Frontal cortex (tissue), 4 donors: Measurements from ENCODE around the gene SELENOH. TPM values are rescaled to one million over a fixed set of nuclear protein-coding genes. Genes with fewer than 3 reads are reported as not detected.

Experiments
- DNase-seq, 2 donors: peaks; one replicate each; pipeline ENCODE4 v3.0.0; 2012; ENCODE audit warnings: low spot score in 2 of 2
- FAIRE-seq: peaks from 2 replicates; lab custom pipeline; 2012; peaks lifted over from hg19 to GRCh38; lab: Jason Lieb, UNC
- total RNA-seq: library from RNA; depleted of rRNA; stranded (reverse); fragments of >200 nt; gene quantifications from one replicate; pipeline ENCODE4 v1.2.3, GENCODE V29; 2014
- donor health status: control.
- donor health status: control.
- donor health status: control.

SELENOH gene
- total RNA-seq, 1 donor from 2014 or later, result 48.9 TPM

DNA sequence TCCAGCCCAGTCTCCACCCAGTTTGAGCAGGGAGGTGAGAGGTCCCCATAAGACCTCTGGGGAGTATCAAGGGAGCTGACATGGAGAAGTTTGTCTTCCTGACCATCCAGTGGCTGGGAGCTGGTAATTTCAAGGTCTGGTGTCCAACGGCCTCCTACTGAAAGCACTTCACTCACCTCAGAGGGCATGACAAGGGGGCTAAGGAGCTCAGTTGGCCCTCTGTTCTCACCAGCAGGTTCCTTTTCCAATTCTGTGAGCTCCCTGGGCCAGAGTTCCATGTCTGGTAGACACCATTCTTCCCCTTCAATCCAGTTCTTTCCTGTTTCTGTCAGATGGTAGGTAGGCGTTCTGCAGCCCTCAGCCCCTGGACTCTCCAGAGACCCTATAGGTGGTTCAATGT lies 3.1 kb downstream of the SELENOH start:
- DNase-seq (no peak), FAIRE-seq (no peak)

DNA sequence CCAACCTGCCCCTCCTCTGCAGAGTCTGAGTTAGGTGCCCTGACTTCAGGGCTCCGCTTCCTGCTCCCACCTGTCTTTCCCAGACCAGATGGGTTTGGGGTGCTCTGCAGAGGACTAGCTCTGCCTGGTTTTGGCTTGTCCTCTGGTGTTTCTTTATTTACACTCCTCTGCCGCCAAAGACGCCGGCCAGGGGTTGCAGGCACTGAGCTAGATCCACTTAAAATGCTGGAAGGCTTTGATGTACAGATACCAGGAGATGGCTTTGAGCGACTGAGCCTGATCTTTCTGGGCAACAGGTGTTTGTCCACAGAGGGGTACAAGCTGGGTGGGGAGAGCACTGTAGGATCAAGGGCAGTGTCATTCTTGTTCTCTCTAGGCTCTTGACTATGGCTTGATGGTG lies 3.9 kb downstream of the SELENOH start:
- FAIRE-seq, result no peak
- no peak for DNase-seq

GRCh38 chr11:57746920-57747319 lies 5.6 kb downstream of the SELENOH start:
- FAIRE-seq (no peak), DNase-seq (no peak)

DNA sequence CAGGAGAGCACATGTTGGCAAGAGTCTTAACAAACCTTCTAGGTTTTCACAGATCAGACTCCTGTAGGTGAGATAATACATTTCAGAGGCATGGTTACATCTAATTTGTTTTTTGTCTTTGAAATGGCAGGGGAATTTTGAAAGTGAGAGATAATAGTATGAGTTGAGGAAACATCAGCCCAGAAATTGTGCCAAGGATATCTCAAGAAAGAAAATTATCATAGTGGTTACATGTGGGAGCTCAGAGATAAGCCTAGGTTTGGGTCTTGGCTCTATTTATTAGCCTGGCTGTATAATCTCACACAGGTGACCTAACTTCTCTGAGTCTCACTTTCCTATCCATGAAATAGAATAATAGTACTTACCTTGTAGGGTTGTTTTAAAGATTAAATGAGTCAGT lies 9.9 kb downstream of the SELENOH start:
- DNase-seq, result no peak
- FAIRE-seq, result no peak

GRCh38 chr11:57751676-57752253 lies 10.5 kb downstream of the SELENOH start, which contains the start of gene BTBD18:
TSS of gene BTBD18 (minus strand) at chr11:57751819. CDS start at chr11:57751188, 631 bp downstream.
- FAIRE-seq, result no peak

DNA sequence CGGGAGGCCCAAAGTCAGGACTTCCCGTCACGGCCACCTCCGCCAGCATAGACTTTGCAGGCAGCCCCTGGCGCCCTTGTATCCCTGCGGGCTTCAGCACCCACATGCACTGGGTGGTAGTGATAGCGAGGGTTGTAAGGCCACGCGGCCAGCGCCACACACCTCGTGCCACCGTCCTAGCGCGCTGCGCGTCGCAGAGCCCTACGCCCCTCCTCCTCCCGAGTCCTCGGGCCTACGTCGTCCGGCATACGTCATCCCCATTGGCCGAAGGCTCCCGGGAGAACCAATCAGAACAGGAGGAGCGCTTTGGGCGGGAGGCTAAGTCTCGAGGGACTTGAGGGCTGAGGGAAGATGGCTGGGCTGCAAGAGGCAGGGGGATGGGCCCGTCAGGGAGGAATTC lies 11.7 kb downstream of the SELENOH start:
- DNase-seq (no peak), FAIRE-seq (no peak)

More at GRCh38 chr11:57751676-57752253, 10.5 kb downstream of the SELENOH start, which contains the start of gene BTBD18:
- DNase-seq, result peak; percentile 49 to 65

DNA sequence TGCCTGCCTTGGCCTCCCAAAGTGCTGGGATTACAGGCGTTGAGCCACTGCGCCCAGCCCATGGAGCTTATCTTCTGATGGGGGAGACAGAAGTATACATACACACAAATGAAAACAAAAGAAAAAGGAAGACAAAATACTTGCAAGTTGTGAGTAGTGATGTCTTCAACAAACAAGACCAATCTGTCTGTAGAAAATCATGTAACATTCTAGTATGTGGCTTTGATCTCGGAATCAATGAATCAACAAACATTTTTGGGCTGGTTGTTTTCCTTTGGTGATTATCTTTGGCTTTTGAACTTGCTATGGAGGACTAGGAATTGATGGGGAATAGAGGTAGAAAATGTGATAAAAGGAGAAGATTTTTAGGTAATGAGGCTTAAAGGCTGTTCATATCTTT lies 16.9 kb downstream of the SELENOH start:
- no peak for FAIRE-seq
- DNase-seq, result no peak

DNA sequence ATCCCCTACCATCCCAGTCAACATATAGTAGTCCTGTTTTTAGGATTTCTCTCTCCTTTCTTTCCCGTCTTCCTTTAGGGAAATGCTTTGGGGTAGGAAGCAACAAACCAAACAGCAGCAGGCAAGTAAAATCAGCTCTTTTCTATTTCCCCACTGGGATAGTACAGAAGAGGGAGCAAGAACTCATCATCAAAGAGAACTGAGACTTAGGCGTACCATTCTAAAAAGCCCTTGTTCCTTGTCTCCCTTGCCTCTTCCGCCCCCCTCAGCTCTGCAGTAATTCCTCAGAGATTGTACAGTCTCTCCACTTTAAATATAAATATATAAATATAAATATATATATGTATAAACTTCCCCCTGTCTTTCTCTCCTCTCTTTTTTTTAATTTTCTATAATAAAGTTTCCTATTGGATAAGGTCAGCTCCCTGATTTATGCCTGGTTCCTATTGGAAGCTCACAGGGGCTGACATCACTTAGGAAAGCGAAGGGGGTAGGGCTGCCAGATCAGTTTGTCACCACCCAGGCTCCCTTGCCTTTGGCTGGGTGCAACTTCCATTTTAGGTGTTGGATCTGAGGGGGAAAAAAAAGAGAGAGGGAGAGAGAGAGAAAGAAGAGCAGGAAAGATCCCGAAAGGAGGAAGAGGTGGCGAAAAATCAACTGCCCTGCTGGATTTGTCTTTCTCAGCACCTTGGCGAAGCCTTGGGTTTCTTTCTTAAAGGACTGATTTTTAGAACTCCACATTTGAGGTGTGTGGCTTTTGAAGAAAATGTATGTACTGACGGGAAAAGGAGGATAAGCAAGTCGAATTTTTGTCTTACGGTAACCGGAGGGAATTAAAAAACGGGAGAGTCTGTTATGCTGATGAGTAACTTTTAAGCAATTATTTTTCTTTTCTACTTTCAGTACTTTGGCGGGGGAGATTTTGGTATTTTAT lies 20.3 kb downstream of the SELENOH start, which contains the start of gene CTNND1:
Gene CTNND1, plus strand, starts transcription at position 502 of the 934 bp plus-strand sequence. CDS start 29,677 bp downstream, outside the sequence.
- FAIRE-seq (peak; percentile 81), DNase-seq (peak; percentile 75 to 82)

GRCh38 chr11:57762235-57762861 lies 21.1 kb downstream of the SELENOH start:
- DNase-seq (no peak), FAIRE-seq (no peak)

DNA sequence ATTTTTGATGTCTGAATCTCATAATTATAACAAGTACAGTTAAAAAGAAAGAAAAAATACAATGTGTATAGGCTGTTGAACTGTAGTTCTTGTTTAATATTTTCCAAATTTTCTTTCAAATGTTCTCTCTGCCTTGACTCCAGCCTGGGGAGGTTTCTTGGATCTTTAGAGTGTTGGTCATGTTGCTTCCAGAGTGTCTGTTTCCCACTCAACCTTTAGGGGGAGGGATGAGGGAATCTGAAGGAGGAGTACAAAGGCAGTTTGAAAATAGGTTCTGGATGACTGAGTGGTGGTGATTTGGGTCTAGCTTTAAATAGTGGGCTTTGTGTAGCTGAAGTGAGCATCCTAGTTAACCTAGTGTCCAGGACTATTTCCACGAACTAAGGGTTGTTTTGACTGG lies 22.3 kb downstream of the SELENOH start:
- FAIRE-seq, result no peak
- DNase-seq, result peak in 1 of 2 donors; percentile 35

GRCh38 chr11:57764021-57764420 lies 22.7 kb downstream of the SELENOH start:
- no peak for DNase-seq
- no peak for FAIRE-seq

DNA sequence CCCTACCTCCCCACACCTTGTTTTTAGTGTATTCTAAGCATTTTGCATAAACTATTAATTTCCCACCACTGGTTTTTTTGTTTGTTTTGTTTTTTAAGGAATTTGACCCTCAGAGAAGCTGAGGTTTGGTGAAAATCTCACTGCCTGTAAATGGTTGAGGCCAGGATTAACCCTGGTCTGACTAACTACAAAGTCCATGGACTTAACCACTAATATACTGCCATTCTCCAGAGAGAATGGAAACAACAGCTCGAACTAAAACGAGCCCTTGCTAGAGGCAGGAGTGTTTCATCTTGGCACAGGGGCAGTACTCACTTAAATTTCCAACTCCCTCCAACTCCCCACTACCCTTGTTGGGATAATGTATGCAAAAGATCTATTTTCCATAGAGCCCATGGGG lies 23.3 kb downstream of the SELENOH start:
- FAIRE-seq, result no peak
- DNase-seq, result no peak

DNA sequence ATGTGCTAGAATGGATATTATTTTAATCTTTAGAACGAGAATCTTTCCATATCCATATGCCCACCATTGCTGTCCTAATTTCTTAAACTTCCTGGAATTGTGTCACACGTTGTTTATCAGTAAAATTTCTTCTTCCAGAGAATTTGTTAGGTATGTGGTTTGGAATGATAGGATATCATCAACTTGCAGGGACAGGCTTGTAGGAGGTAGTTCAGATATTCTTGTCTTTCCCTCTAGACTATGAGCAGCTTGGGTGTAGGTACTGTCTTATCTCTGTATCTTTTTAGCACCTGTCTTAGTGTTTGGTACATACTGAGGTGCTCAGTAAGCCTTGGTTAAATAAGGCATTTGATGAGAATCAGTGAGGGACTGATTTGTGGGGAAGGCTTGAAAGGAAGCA lies 23.7 kb downstream of the SELENOH start:
- FAIRE-seq (no peak), DNase-seq (no peak)

DNA sequence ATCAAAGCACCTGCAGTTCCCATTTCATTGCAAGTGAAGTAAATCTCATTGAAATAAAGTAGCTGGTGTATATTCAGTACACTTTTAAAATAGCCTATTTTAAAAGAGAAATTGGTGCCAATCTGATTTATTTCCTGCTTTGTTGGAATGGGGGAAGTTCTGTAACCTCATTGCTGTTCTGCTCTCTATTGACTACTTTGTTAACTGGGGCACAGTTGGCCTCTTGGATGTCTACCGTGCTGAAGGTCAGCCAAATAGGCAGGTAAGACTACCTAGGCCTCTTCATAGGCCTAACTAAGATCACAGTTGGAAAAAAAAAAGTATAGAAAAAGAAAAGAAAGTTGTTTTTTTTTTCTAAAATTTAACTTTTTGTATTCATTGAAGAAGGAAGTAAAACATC lies 29.5 kb downstream of the SELENOH start:
- DNase-seq (no peak), FAIRE-seq (no peak)

GRCh38 chr11:57771365-57771764 lies 30.1 kb downstream of the SELENOH start:
- FAIRE-seq (no peak), DNase-seq (no peak)

- DNase-seq (no peak), FAIRE-seq (no peak)
These were observed 31.3 kb downstream of the SELENOH start for GRCh38 chr11:57772562-57772961.

- FAIRE-seq, result no peak
- no peak for DNase-seq
These were observed 31.8 kb downstream of the SELENOH start for GRCh38 chr11:57773026-57773598.

DNA sequence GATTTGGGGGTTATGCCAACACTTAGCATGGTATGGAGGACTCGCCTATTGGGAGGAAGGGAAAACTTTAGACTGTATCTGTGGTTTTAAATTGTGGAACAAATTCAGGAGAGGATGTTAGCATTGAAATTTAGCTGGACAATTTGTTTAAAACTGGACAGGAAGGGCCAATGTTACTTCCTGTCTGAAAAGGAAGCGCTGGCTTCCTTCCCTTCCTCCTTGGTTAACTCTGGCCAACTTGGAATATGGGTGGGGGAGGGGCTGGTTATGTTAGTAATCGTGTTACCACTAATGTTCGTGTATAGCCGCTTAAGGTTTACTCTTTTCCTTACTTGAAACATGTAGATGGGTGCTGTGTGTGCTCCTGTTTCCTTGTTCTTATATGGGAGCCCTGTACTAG lies 34.2 kb downstream of the SELENOH start:
- FAIRE-seq, result no peak
- DNase-seq, result no peak

- DNase-seq (no peak), FAIRE-seq (no peak)
These were observed 34.8 kb downstream of the SELENOH start for GRCh38 chr11:57776031-57776521.

GRCh38 chr11:57776577-57777210 lies 35.4 kb downstream of the SELENOH start:
- no peak for FAIRE-seq
- no peak for DNase-seq
